Liver (tissue), 9 donors: ENCODE results near the gene ATP4B. TPM values are rescaled to one million over a fixed set of nuclear protein-coding genes. Genes with fewer than 3 reads are reported as not detected.

Experiments used
- DNase-seq: peaks from one replicate; pipeline ENCODE4 v3.0.0-alpha.2; 2017; ENCODE audit warnings: low spot score
- H3K27ac ChIP-seq, 2 donors: one replicate each; pipeline ENCODE4 v1.7.0; 2013; ENCODE audit warnings: inconsistent platforms in 2 of 2, low read length in 2 of 2, control low read depth in 1 of 2, low read depth in 1 of 2, mild to moderate bottlenecking in 1 of 2
- H3K27me3 ChIP-seq, 4 donors: one replicate each; pipeline versions ENCODE4 v1.6.1 to v1.7.0; 2013; ENCODE audit warnings: low read length in 3 of 4, inconsistent platforms in 1 of 4, mild to moderate bottlenecking in 1 of 4, moderate library complexity in 1 of 4; ENCODE audit not compliant: control insufficient read depth in 4 of 4, insufficient read depth in 4 of 4
- H3K36me3 ChIP-seq, 4 donors: one replicate each; pipeline versions ENCODE4 v1.6.1 to v1.7.0; 2013; ENCODE audit warnings: low read length in 3 of 4, mild to moderate bottlenecking in 3 of 4, low read depth in 1 of 4, moderate library complexity in 1 of 4; ENCODE audit not compliant: control insufficient read depth in 4 of 4, insufficient read depth in 3 of 4
- H3K4me1 ChIP-seq, 4 donors: one replicate each; pipeline versions ENCODE4 v1.6.1 to v1.7.0; 2013; ENCODE audit warnings: low read length in 3 of 4, mild to moderate bottlenecking in 3 of 4, moderate library complexity in 1 of 4; ENCODE audit not compliant: control insufficient read depth in 4 of 4, insufficient read depth in 4 of 4
- H3K4me3 ChIP-seq, 3 donors: one replicate each; pipeline versions ENCODE4 v1.6.1 to v1.7.0; 2013; ENCODE audit warnings: low read length in 3 of 3, control low read depth in 1 of 3, low read depth in 1 of 3, mild to moderate bottlenecking in 1 of 3
- H3K9ac ChIP-seq, 2 donors: one replicate each; pipeline ENCODE4 v1.7.0; 2013; ENCODE audit warnings: low read length in 2 of 2, mild to moderate bottlenecking in 2 of 2, moderate library complexity in 2 of 2, control low read depth in 1 of 2, low read depth in 1 of 2
- H3K9me3 ChIP-seq, 4 donors: one replicate each; pipeline versions ENCODE4 v1.6.1 to v1.7.0; 2013; ENCODE audit warnings: low read length in 3 of 4; ENCODE audit not compliant: control insufficient read depth in 4 of 4
- EGR1 ChIP-seq, 2 donors: IDR thresholded peaks; 2 replicates each; pipeline ENCODE4 v1.6.1; 2016 to 2018; ENCODE audit warnings: antibody characterized with exemption in 2 of 2, low read depth in 2 of 2
- FOXA1 ChIP-seq: IDR thresholded peaks from 2 replicates; pipeline ENCODE4 v1.6.1; 2016; ENCODE audit warnings: antibody characterized with exemption
- FOXA2 ChIP-seq: IDR thresholded peaks from 2 replicates; pipeline ENCODE4 v1.6.1; 2016; ENCODE audit warnings: antibody characterized with exemption
- GABPA ChIP-seq, 2 donors: IDR thresholded peaks in 1 of 2; conservative IDR thresholded peaks in 1 of 2; 2 replicates each; pipeline ENCODE4 v1.6.1; 2016; ENCODE audit warnings: antibody characterized with exemption in 2 of 2, mild to moderate bottlenecking in 1 of 2, moderate library complexity in 1 of 2
- HNF4A ChIP-seq, 2 donors: conservative IDR thresholded peaks; 2 replicates each; pipeline ENCODE4 v1.6.1; 2016; ENCODE audit warnings: antibody characterized with exemption in 2 of 2, mild to moderate bottlenecking in 2 of 2
- HNF4G ChIP-seq: IDR thresholded peaks from 2 replicates; pipeline ENCODE4 v1.6.1; 2016; ENCODE audit warnings: antibody characterized with exemption
- JUND ChIP-seq, 2 donors: IDR thresholded peaks; 2 replicates each; pipeline ENCODE4 v1.6.1; 2016; ENCODE audit warnings: antibody characterized with exemption in 2 of 2
- NR2F2 ChIP-seq: IDR thresholded peaks from 2 replicates; pipeline ENCODE4 v1.6.1; 2016; ENCODE audit warnings: antibody characterized with exemption
- RAD21 ChIP-seq, 2 donors: IDR thresholded peaks; 2 replicates each; pipeline ENCODE4 v1.6.1; 2016; ENCODE audit warnings: antibody characterized with exemption in 2 of 2, mild to moderate bottlenecking in 2 of 2
- REST ChIP-seq: IDR thresholded peaks from 2 replicates; pipeline ENCODE4 v1.6.1; 2016; ENCODE audit warnings: antibody characterized with exemption, mild to moderate bottlenecking
- RXRA ChIP-seq, 2 donors: IDR thresholded peaks; 2 replicates each; pipeline ENCODE4 v1.6.1; 2017 to 2018; ENCODE audit warnings: antibody characterized with exemption in 2 of 2, mild to moderate bottlenecking in 1 of 2
- TAF1 ChIP-seq: conservative IDR thresholded peaks from 2 replicates; pipeline ENCODE4 v1.6.1; 2016; ENCODE audit warnings: antibody characterized with exemption, mild to moderate bottlenecking
- WGBS: extraction: QIAGEN DNeasy Blood & Tissue Kit; methylation state at CpG from one replicate; pipeline ENCODE4 v1.1.7; 2013; 5-methylcytosine and 5-hydroxymethylcytosine counted together
- polyA plus RNA-seq, 2 donors: library from polyadenylated mRNA; stranded (reverse) in 1 of 2; unstranded in 1 of 2; fragments of 200-250 nt in 1 of 2; fragments of >200 nt in 1 of 2; fragmentation: Nextera tagmentation in 1 of 2; extraction: Ambion mirVana in 1 of 2; gene quantifications; one replicate each; pipeline versions ENCODE4 v1.2.1 to v1.2.3, GENCODE V29; 2013 to 2015
- total RNA-seq, 2 donors: library from RNA; depleted of rRNA; stranded (reverse); fragments of >200 nt; gene quantifications; one replicate each; pipeline ENCODE4 v1.2.3, GENCODE V29; 2014
- TF ChIP-seq, protein P1 (sequence below): fragments of 150-350 bp; IDR thresholded peaks from 2 replicates; pipeline ENCODE4 v1.5.1; 2017; ENCODE audit warnings: improper control_type of control experiment, low read depth, low read length; ENCODE audit not compliant: missing input control
- TF ChIP-seq, protein P2 (sequence below): IDR thresholded peaks from 2 replicates; pipeline ENCODE4 v1.6.1; 2016; ENCODE audit warnings: antibody characterized with exemption
- donor health status: healthy.
- donor health status: healthy.
- donor health status: healthy.
- donor health status: healthy.
- donor health status: healthy.

Gene ATP4B
- total and polyA plus RNA-seq, 4 donors: not detected

DNA sequence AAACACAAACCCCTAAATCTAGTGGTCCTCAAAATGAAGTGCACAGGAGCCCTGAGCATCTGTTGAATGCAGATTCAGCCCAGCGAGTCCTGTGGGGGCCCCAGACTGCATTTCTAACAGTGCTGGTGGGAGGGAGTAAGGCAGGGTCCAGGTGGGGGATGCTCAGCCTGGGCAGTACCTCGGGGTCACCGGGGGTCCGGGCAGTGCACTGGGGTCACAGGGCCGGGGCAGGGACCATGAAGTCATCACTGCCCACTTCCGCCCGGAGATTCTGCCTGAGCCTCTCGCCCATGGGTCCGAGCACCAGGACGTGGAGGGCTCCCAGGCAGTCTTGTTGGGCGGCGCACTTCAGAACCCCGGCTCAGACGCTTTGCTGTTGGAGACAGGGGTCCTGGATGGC, 838 bp upstream of the ATP4B start:
- TF ChIP-seq JUND (IDR thresholded peaks at IDR 0.05) (no peak), HNF4G (no peak), GABPA (IDR thresholded peaks at IDR 0.05 in 1 of 2, conservative IDR thresholded peaks at IDR 0.05 in 1 of 2) (no peak), FOXA1 (no peak), EGR1 (IDR thresholded peaks at IDR 0.05; ENCODE audit: low read depth in 2 of 2) (no peak)
- H3K9ac ChIP-seq: no peak overlapping the region
- no peaks in the 10 kb centered on the region for H3K4me1 ChIP-seq
- no peaks in the 10 kb centered on the region for H3K9me3 ChIP-seq
- H3K27ac ChIP-seq: no peak overlapping the region
- H3K36me3 ChIP-seq: no peaks in the 10 kb centered on the region
- 77% methylated on average over 14 of the region's 14 CpGs for WGBS
- H3K4me3 ChIP-seq: no peak overlapping the region
- H3K27me3 ChIP-seq: no peaks in the 10 kb centered on the region
- DNase-seq: no peak

GRCh38 chr13:113656831-113657671, 947 bp downstream of the ATP4B start:
- TF ChIP-seq HNF4G (no peak), NR2F2 (no peak), RXRA (IDR thresholded peaks at IDR 0.05) (no peak), RAD21 (IDR thresholded peaks at IDR 0.05) (no peak), HNF4A (conservative IDR thresholded peaks at IDR 0.05) (no peak), REST (no peak), FOXA2 (no peak), FOXA1 (no peak), TAF1 (no peak)
- TF ChIP-seq, protein P1, sequence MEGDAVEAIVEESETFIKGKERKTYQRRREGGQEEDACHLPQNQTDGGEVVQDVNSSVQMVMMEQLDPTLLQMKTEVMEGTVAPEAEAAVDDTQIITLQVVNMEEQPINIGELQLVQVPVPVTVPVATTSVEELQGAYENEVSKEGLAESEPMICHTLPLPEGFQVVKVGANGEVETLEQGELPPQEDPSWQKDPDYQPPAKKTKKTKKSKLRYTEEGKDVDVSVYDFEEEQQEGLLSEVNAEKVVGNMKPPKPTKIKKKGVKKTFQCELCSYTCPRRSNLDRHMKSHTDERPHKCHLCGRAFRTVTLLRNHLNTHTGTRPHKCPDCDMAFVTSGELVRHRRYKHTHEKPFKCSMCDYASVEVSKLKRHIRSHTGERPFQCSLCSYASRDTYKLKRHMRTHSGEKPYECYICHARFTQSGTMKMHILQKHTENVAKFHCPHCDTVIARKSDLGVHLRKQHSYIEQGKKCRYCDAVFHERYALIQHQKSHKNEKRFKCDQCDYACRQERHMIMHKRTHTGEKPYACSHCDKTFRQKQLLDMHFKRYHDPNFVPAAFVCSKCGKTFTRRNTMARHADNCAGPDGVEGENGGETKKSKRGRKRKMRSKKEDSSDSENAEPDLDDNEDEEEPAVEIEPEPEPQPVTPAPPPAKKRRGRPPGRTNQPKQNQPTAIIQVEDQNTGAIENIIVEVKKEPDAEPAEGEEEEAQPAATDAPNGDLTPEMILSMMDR: no peak
- TF ChIP-seq, protein P2, sequence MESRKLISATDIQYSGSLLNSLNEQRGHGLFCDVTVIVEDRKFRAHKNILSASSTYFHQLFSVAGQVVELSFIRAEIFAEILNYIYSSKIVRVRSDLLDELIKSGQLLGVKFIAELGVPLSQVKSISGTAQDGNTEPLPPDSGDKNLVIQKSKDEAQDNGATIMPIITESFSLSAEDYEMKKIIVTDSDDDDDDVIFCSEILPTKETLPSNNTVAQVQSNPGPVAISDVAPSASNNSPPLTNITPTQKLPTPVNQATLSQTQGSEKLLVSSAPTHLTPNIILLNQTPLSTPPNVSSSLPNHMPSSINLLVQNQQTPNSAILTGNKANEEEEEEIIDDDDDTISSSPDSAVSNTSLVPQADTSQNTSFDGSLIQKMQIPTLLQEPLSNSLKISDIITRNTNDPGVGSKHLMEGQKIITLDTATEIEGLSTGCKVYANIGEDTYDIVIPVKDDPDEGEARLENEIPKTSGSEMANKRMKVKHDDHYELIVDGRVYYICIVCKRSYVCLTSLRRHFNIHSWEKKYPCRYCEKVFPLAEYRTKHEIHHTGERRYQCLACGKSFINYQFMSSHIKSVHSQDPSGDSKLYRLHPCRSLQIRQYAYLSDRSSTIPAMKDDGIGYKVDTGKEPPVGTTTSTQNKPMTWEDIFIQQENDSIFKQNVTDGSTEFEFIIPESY: no peak
- WGBS: 84% methylated on average over 42 of the region's 42 CpGs
- no peaks in the 10 kb centered on the region for H3K36me3 ChIP-seq
- H3K9me3 ChIP-seq: no peaks in the 10 kb centered on the region
- H3K4me3 ChIP-seq: no peak overlapping the region
- no peak overlapping the region for H3K9ac ChIP-seq
- no peaks in the 10 kb centered on the region for H3K4me1 ChIP-seq
- H3K27ac ChIP-seq: no peak overlapping the region
- no peak for DNase-seq
- H3K27me3 ChIP-seq: no peaks in the 10 kb centered on the region
